AG20443 (cell line): ENCODE data around the gene SOBP.
"Not testable (repeated sequence)": the region's sequence is repeated elsewhere in the genome, so short reads cannot be mapped to it uniquely, and the experiment has no call there.

ENCODE experiments used
- DNase-seq: peaks from one replicate; pipeline ENCODE4 v3.0.0; 2012; ENCODE audit warnings: low spot score, mixed read lengths

The SOBP gene

GRCh38 chr6:107488174-107488874 lies 1.6 kb upstream of the SOBP start:
- no peak for DNase-seq

DNA sequence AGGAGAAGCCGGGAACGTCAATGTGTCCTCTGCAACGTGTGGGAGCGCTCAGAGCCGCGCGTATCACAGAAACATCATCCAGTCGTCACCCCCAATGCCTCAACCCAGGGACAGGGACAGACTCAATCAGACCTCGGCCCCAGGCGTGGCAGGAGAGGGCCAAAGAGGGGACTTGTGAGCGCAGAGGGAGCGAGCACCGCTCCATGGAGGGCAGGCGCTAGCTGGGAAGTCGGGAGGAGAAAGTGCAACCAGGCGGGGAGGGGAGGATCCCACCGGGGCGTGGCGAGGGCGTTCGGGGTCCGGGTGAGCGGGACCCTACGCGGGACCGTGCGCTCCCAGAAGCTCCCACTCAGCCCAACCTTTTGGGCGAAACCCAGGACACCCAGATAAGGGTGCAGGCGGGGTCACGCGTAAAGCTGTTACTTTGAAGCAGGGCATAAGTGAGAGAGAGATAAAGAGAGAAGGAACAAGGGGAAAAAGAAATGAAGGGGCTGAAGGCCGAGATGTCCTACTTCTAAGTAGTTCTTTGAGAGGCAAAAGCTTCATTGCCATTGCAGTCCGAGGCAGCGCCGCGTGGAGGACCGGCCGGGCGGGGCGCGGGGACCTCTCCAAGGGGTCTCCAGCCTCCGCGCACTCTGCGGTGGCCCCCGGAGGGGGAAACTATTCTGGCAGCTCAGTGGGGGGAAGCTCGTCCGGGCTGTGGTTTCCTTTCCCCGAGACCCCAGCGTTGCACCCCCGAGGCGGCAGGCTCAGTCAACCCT lies 862 bp upstream of the SOBP start:
- peak; percentile 54 for DNase-seq

DNA sequence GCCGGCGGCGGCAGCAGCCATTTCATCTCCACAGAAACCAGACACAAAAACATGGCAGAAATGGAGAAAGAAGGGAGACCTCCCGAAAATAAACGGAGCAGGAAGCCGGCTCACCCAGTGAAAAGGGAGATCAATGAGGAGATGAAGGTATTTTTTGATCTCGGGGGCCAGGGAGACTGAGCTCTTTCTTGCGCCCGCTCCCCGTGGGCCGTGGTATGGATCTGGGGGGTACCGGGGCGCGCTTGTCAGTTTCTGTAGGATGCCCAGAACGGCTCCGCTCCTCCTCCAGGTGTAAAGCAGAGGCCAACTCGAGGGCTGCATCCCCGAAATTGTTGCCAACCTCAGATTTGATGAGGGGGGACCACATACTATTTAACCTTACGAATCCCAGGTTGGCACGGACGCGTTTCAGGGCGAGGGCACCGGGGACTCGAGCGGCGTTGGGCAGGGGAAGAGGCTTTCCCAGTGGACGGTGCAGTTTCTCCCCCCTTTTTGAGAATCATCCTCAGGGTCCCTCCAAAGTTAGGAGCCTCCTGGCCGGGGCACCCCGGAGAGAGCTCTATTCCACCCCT lies 735 bp downstream of the SOBP start:
- DNase-seq = no peak

GRCh38 chr6:107491138-107491609 lies 1.3 kb downstream of the SOBP start:
- peak; percentile 47 for DNase-seq

- DNase-seq = peak; percentile 70
Measured at GRCh38 chr6:107491760-107492660, 2.1 kb downstream of the SOBP start.

DNA sequence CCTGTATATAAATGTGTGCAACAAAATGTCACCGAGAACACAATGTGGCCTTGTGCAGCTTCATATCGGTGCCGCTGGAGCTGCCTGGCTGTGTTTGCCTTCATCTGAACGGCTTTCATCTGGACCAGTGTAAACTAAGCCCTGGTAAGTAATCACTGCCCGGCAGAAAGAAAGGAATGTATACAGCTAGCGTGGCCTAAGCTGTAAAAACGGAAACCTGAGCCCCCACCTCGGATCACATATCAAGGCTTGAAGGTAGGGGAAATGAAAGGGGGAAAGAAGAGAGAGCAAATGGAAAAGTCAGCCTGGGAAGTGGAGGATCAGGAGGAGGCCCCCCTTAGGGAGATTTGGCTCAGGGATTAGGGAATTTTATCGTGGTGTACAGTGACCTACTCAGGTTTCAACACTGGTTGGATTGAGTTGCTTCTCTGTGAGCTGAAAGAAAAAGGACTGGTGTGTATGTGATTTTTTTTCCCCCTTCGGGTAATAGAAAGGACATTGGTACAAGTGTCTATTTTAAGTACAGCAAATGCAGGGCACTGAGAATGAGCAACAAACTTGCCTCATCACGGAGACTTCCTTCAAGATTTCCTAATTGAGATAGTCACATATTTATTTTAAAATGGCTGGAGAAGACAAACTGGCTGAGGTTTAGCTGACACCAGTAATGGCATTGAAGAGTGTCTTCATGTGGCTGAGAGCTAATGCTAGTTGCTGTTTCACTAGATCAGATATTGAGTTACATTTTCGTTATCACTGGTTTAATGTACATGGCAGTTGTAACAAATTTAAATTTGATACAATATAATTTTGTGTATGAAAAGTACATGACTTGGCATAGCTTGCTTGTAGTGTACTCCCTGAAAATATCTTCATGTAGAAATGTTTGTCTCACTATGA lies 3.5 kb downstream of the SOBP start:
- DNase-seq = no peak

DNA sequence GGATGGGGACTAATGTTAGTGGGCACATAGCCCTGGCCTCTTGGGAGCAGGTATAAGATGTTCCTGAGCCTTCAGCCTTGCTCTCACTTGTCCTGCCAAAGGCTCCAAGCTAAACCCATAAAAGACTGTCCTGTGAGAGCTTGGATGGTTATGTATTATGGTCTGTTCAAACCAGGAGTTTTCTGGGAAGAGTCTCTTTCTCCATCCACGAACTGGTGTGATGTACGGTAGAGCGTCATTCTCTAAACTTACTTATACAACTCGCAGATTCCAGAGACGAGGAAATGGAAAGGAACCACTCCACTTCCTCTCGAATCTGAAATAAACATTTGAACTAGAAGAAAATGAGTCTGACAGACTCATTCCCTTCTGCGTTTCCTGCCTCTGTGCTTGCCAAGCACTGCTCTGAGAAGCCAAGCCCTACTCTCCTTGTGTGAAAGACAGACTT lies 5.3 kb downstream of the SOBP start:
- peak; percentile 12 for DNase-seq

DNA sequence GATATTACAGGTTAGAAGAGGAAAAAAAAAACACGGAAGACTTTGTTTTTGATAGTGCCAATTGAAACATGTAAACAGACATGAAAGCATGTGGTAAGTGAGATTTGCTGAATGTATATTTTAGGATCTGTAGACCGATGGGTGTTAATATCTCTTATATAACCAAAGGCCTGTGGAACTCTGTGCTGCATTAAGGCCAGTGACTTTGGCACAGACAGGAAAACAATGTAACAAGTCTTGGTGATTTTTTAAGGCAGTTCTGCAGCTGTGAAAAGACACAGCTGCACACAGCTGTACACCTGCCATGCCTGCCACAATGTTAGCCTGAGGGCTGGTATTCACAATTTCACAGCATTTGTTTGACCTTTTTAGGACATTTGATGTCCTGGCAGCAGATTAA lies 6.1 kb downstream of the SOBP start:
- no peak for DNase-seq

- DNase-seq = no peak
Measured at GRCh38 chr6:107496892-107497684, 7.2 kb downstream of the SOBP start.

DNA sequence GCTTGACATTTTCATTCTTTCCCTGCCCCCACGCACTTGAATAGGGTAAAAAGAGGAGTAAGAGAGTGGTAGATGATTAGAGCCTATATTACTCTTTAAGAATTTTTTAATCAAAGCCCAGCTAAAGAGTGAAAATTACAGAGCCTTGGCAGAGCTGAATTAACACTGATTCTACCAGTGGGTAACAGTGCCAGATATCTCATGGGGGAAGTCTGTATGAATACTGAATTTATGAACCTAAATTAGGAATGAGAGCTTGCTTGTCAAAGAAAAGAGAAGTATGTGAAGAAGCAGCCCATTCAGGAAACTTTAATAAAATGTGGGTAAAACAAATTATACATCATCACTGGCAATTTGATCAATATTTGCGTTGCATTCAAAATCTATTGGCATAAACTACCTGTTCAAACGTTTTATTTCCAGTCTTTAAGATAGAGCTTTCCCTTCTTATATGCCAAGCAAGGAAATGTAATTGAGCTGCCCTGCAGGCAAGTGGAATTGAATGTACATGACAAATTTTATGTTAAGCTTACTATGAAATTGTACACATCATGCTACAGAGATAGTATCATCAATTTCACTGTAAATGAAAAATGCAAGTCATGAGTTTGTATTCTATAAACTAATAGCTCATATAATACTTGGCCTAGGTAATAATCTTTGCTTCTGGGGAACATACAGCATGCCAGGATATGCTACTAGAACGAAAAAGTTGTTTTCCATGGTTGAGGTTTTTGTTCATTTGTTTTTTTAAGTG lies 14.5 kb downstream of the SOBP start:
- no peak for DNase-seq

DNA sequence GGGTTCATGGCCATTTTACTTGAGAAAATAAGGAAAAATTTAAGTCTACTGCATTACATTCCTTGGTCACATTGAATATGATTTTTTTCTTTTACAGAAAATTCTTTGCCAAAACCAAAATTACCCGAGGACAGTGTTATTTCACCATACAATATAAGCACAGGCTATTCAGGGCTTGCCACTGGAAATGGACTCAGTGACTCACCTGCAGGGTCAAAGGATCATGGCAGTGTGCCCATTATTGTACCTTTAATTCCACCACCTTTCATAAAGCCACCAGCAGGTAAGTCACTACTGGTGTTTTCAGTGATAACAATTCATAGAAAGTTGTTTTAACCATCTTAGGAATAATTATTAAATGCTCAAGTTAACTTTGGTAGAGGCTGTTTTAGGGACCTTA lies 16.2 kb downstream of the SOBP start:
- DNase-seq = no peak

GRCh38 chr6:107509506-107509905 lies 19.6 kb downstream of the SOBP start:
- no peak for DNase-seq

- DNase-seq = no peak
Measured at GRCh38 chr6:107510108-107510507, 20.2 kb downstream of the SOBP start.

DNA sequence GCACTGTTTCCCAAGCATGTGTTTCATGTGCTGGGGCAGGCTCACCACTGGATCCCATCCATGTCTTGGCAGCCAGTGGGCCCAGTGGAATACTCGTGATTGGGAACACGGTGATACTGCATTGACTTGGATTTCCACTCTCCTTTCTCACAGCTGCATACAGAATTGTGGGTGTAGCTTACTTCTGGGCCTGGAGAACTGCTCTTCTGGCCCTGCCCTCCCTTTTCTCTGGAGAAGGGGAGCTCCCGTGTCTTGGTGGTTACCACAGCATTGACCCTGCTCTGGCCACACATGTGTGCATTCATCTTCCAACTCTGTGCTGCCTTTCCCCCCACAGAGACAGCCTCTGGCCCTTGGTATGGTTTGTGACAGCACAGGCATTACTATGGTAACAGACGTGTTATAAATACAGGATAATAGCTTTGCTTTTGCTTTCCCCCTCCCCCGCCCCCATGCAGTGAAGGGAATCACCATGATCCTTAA lies 21.6 kb downstream of the SOBP start:
- DNase-seq = no peak

- DNase-seq = no peak
Measured at GRCh38 chr6:107513214-107513613, 23.3 kb downstream of the SOBP start.

- DNase-seq = no peak
Measured at GRCh38 chr6:107515955-107516354, 26.0 kb downstream of the SOBP start.

DNA sequence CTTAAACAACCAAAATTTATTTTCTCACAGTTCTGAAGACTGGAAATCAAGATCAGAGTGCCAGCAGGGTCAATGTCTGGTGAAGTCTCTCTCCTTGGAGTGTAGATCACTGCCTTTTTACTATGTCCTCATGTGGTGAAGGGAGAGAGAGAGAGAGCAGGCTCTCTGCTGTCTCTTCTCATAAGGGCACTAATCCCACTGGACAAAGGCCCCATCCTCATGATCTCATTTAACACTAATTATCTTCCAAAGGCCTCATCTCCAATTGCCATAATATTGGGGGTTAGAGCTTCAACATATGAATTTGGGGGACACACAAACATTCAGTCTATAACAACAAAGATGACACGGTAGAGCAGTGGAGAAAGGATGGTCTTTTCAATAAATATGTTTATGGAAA lies 27.4 kb downstream of the SOBP start:
- DNase-seq = no peak

- DNase-seq = not testable (repeated sequence)
Measured at GRCh38 chr6:107519224-107519623, 29.3 kb downstream of the SOBP start.

- DNase-seq = not testable (repeated sequence)
Measured at GRCh38 chr6:107520706-107521105, 30.8 kb downstream of the SOBP start.
